Natural killer cell (primary cell): ENCODE results near the gene ARSD. TPM values are rescaled to one million over a fixed set of nuclear protein-coding genes. Genes with fewer than 3 reads are reported as not detected.

Experiments
- ATAC-seq, 3 donors: fragments of 150-1000 bp in 2 of 3; fragments of 200-7000 bp in 1 of 3; cut with Tn5 transposase; 1 replicate in 1 of 3; 2 replicates in 2 of 3; pipeline ENCODE4 v1.10.0; 2021; ENCODE audit warnings: mild to moderate bottlenecking in 2 of 3, moderate library complexity in 2 of 3
- DNase-seq, 2 donors: peaks; one replicate each; pipeline versions ENCODE4 v3.0.0 to v3.0.0-alpha.2; 2013 to 2021; ENCODE audit warnings: mixed read lengths in 1 of 2
- H3K27ac ChIP-seq: one replicate; pipeline ENCODE4 v1.5.1; 2013; ENCODE audit warnings: mild to moderate bottlenecking, low read length
- H3K27me3 ChIP-seq: one replicate; pipeline ENCODE4 v1.6.1; 2013; ENCODE audit warnings: low read length; ENCODE audit not compliant: control insufficient read depth, insufficient read depth
- H3K36me3 ChIP-seq: one replicate; pipeline ENCODE4 v1.6.1; 2013; ENCODE audit warnings: low read length; ENCODE audit not compliant: control insufficient read depth, insufficient read depth
- H3K4me1 ChIP-seq: one replicate; pipeline ENCODE4 v1.6.1; 2013; ENCODE audit warnings: low read length; ENCODE audit not compliant: control insufficient read depth, insufficient read depth
- H3K4me3 ChIP-seq: one replicate; pipeline ENCODE4 v1.5.1; 2013; ENCODE audit warnings: low read length
- H3K9me3 ChIP-seq: one replicate; pipeline ENCODE4 v1.6.1; 2013; ENCODE audit warnings: low read length; ENCODE audit not compliant: control insufficient read depth, insufficient read depth
- H3K27ac Mint-ChIP-seq, 2 donors: one replicate each; pipeline ENCODE4 v1.8.0; 2022; ENCODE audit warnings: mild to moderate bottlenecking in 2 of 2, mixed read lengths in 2 of 2, moderate library complexity in 1 of 2
- H3K27me3 Mint-ChIP-seq, 2 donors: one replicate each; pipeline ENCODE4 v1.8.0; 2022; ENCODE audit warnings: low read depth in 2 of 2, mixed read lengths in 2 of 2
- H3K36me3 Mint-ChIP-seq: one replicate; pipeline ENCODE4 v1.8.0; 2022; ENCODE audit warnings: mixed read lengths
- H3K4me1 Mint-ChIP-seq, 2 donors: one replicate each; pipeline ENCODE4 v1.8.0; 2022; ENCODE audit warnings: mixed read lengths in 2 of 2
- H3K4me3 Mint-ChIP-seq: one replicate; pipeline ENCODE4 v1.8.0; 2022; ENCODE audit warnings: mild to moderate bottlenecking, moderate library complexity, mixed read lengths
- H3K9me3 Mint-ChIP-seq, 2 donors: one replicate each; pipeline ENCODE4 v1.8.0; 2022; ENCODE audit warnings: mixed read lengths in 2 of 2
- CTCF ChIP-seq: fragments of 200-600 bp; IDR thresholded peaks from one replicate; pipeline ENCODE4 v1.8.0; 2022; ENCODE audit warnings: antibody characterized with exemption
- WGBS: methylation state at CpG from one replicate; pipeline ENCODE4 v1.1.7; 2013; ENCODE audit warnings: missing lambda C conversion rate; ENCODE audit not compliant: insufficient coverage; 5-methylcytosine and 5-hydroxymethylcytosine counted together
- intact Hi-C: fragments of 100-400 bp; cut with micrococcal nuclease; formaldehyde crosslinking; loops from one replicate; pipeline ENCODE4 v1.14.2; 2022
- total RNA-seq, 4 donors: library from RNA; stranded (reverse); fragments of 120-200 nt in 1 of 4; gene quantifications; one replicate each; pipeline versions ENCODE4 v1.2.3 to v1.2.4, GENCODE V29; 2013 to 2022

ARSD gene
- total RNA-seq, 3 donors from 2014 or later (not counting 1 experiment from before 2014, with no cell fraction given), result 9.7 to 21.6 (median 13.6) TPM

GRCh38 chrX:2962381-2962780, 33.2 kb upstream of the ARSD start:
- no peaks in the 10 kb centered on the region for H3K36me3 Mint-ChIP-seq
- intact Hi-C loops, result no loop called here

GRCh38 chrX:2960861-2961515, 31.8 kb upstream of the ARSD start:
- whole genome bisulfite sequencing, result 86% methylated on average over 14 of the region's 14 CpGs
- no peaks in the 10 kb centered on the region for H3K36me3 ChIP-seq
- DNase-seq, result no peak
- no peak overlapping the region for H3K27ac ChIP-seq
- intact Hi-C loops, result no loop called here
- Mint-ChIP-seq H3K36me3 (no peaks in the 10 kb centered on the region), H3K9me3 (no peaks in the 10 kb centered on the region), H3K27ac (no peak overlapping the region), H3K4me1 (no peaks in the 10 kb centered on the region), H3K4me3 (no peak overlapping the region), H3K27me3 (peaks cover 3 to 44% of the 10 kb centered on the region in 2 donors)
- no peaks in the 10 kb centered on the region for H3K9me3 ChIP-seq
- TF ChIP-seq CTCF, result no peak
- no peaks in the 10 kb centered on the region for H3K4me1 ChIP-seq
- H3K27me3 ChIP-seq, result no peaks in the 10 kb centered on the region
- H3K4me3 ChIP-seq, result no peak overlapping the region
- ATAC-seq, result no peak

More at GRCh38 chrX:2962381-2962780, 33.2 kb upstream of the ARSD start:
- Histone ChIP-seq H3K36me3 (no peaks in the 10 kb centered on the region), H3K4me3 (no peak overlapping the region), H3K9me3 (no peaks in the 10 kb centered on the region), H3K4me1 (no peaks in the 10 kb centered on the region), H3K27me3 (no peaks in the 10 kb centered on the region), H3K27ac (no peak overlapping the region)
- no peaks in the 10 kb centered on the region for H3K9me3 Mint-ChIP-seq
- 93% methylated on average over 11 of the region's 11 CpGs for whole genome bisulfite sequencing
- H3K4me1 Mint-ChIP-seq, result no peaks in the 10 kb centered on the region
- no peak overlapping the region for H3K4me3 Mint-ChIP-seq
- no peak overlapping the region for H3K27ac Mint-ChIP-seq
- no peak for TF ChIP-seq CTCF
- ATAC-seq (no peak), DNase-seq (no peak)
- H3K27me3 Mint-ChIP-seq, result peaks cover 3 to 44% of the 10 kb centered on the region in 2 donors

- ATAC-seq (no peak), DNase-seq (no peak)
- H3K9me3 Mint-ChIP-seq, result no peaks in the 10 kb centered on the region
- Histone ChIP-seq H3K27me3 (no peaks in the 10 kb centered on the region), H3K4me3 (no peak overlapping the region), H3K9me3 (no peaks in the 10 kb centered on the region), H3K4me1 (no peaks in the 10 kb centered on the region), H3K36me3 (no peaks in the 10 kb centered on the region), H3K27ac (no peak overlapping the region)
- 85% methylated on average over 8 of the region's 9 CpGs for WGBS
- no peaks in the 10 kb centered on the region for H3K4me1 Mint-ChIP-seq
- no peak overlapping the region for H3K4me3 Mint-ChIP-seq
- H3K27ac Mint-ChIP-seq, result no peak overlapping the region
- TF ChIP-seq CTCF, result no peak
- intact Hi-C loops, result no loop called here
- no peaks in the 10 kb centered on the region for H3K36me3 Mint-ChIP-seq
- peaks cover 3 to 47% of the 10 kb centered on the region in 2 donors for H3K27me3 Mint-ChIP-seq
These were observed 29.1 kb upstream of the ARSD start for GRCh38 chrX:2958199-2958598.

- H3K4me3 Mint-ChIP-seq, result no peak overlapping the region
- peaks cover 3 to 28% of the 10 kb centered on the region in 2 donors for H3K27me3 Mint-ChIP-seq
These were observed 26.7 kb upstream of the ARSD start for GRCh38 chrX:2955838-2956237.

More at GRCh38 chrX:2955838-2956237, 26.7 kb upstream of the ARSD start:
- Mint-ChIP-seq H3K9me3 (no peaks in the 10 kb centered on the region), H3K36me3 (no peaks in the 10 kb centered on the region), H3K4me1 (no peaks in the 10 kb centered on the region), H3K27ac (no peak overlapping the region)
- DNase-seq, result no peak
- Histone ChIP-seq H3K36me3 (no peaks in the 10 kb centered on the region), H3K27me3 (no peaks in the 10 kb centered on the region), H3K4me3 (no peak overlapping the region), H3K27ac (no peak overlapping the region), H3K4me1 (no peaks in the 10 kb centered on the region), H3K9me3 (no peaks in the 10 kb centered on the region)
- intact Hi-C loops, result no loop called here
- no peak for ATAC-seq
- no peak for TF ChIP-seq CTCF
- 96% methylated on average over 3 of the region's 4 CpGs for WGBS
